NCI-H187 treated with DMSO at 0.1 percent for 48 hours (cell line): Measurements from ENCODE around the gene RAB7B.
"Not testable (repeated sequence)": the region's sequence is repeated elsewhere in the genome, so short reads cannot be mapped to it uniquely, and the experiment has no call there.

Experiments used
- DNase-seq: peaks from one replicate; lab custom pipeline; 2025; lab: John Stamatoyannopoulos, UW

Gene RAB7B

GRCh38 chr1:206002871-206003801 lies at the start of gene RAB7B:
RAB7B (minus strand) TSS chr1:206003395; CDS start chr1:205994135, 9,260 bp downstream.
- no peak for DNase-seq

GRCh38 chr1:206052231-206052865 lies 49.2 kb upstream of the RAB7B start:
- DNase-seq, result not testable (repeated sequence)

- DNase-seq, result no peak
These were observed 47.5 kb upstream of the RAB7B start for GRCh38 chr1:206050655-206051235.

GRCh38 chr1:206049919-206050600 lies 46.9 kb upstream of the RAB7B start:
- no peak for DNase-seq

GRCh38 chr1:206049293-206049692 lies 46.1 kb upstream of the RAB7B start:
- DNase-seq, result no peak

GRCh38 chr1:206048582-206048981 lies 45.4 kb upstream of the RAB7B start:
- no peak for DNase-seq

- DNase-seq, result no peak
These were observed 44.1 kb upstream of the RAB7B start for GRCh38 chr1:206047271-206047670.

GRCh38 chr1:206041640-206042039 lies 38.4 kb upstream of the RAB7B start:
- peak; percentile 67 for DNase-seq

- DNase-seq, result no peak
These were observed 37.1 kb upstream of the RAB7B start for GRCh38 chr1:206040328-206040727.

- no peak for DNase-seq
These were observed 36.1 kb upstream of the RAB7B start for GRCh38 chr1:206039046-206039973.

GRCh38 chr1:206037581-206037980 lies 34.4 kb upstream of the RAB7B start:
- no peak for DNase-seq

- DNase-seq, result no peak
These were observed 33.7 kb upstream of the RAB7B start for GRCh38 chr1:206036663-206037455.

GRCh38 chr1:206035027-206035426 lies 31.8 kb upstream of the RAB7B start:
- peak; percentile 59 for DNase-seq

GRCh38 chr1:206032380-206033140 lies 29.4 kb upstream of the RAB7B start:
- DNase-seq, result no peak

GRCh38 chr1:206030714-206031113 lies 27.5 kb upstream of the RAB7B start:
- DNase-seq, result peak; percentile 78

- no peak for DNase-seq
These were observed 27.0 kb upstream of the RAB7B start for GRCh38 chr1:206030191-206030590.

GRCh38 chr1:206029484-206029883 lies 26.3 kb upstream of the RAB7B start:
- DNase-seq, result no peak

GRCh38 chr1:206025283-206025820 lies 22.2 kb upstream of the RAB7B start:
- DNase-seq, result no peak

- DNase-seq, result no peak
These were observed 20.5 kb upstream of the RAB7B start, which contains the start of gene CTSE for GRCh38 chr1:206023695-206024094. CTSE (minus strand) TSS chr1:206023895; CDS start chr1:206023791, 104 bp downstream.
